Activated T-helper 1 cell treated with anti-CD3 and anti-CD28 coated beads, Interleukin-2, amount 50 U/mL, for 16 hours (primary cell): ENCODE data around the gene TENM3.

Experiments
- DNase-seq, 2 donors: peaks; one replicate each; pipeline ENCODE4 v3.0.0-alpha.2; 2020; ENCODE audit warnings: low read depth in 1 of 2, low spot score in 1 of 2

The TENM3 gene

DNA sequence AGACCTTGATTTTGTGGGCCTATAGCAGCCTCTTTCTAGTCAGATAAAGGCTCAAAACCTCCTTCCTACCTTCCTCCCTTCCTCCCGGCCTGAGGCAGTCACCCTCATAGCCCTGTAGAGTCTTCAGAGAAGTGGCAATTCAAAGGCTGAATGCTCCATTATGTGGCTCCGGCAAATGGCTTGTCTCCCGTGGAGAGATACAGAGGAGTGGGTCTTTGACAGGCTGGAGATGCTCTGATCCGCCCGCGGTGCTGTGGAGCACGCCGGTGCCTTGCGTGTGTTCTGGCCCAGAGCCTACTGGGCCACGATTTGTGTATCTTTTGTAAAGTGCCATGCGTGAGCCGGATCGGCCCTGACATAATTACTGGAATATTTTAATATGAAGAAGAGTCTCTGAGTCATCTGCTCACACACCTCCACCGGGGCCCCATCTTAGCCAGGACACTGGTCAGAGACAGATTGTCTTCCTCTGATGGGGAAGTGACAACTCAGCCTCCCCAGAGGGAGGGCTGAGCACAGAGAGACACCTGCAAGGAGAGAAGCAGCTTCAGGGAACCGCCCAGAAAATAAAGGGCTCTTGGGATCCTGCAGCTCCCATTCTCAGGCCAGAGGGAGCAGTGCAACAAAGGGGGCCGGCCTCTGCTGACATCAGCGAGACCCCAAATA lies 585.3 kb downstream of the TENM3 start:
- no peak for DNase-seq

DNA sequence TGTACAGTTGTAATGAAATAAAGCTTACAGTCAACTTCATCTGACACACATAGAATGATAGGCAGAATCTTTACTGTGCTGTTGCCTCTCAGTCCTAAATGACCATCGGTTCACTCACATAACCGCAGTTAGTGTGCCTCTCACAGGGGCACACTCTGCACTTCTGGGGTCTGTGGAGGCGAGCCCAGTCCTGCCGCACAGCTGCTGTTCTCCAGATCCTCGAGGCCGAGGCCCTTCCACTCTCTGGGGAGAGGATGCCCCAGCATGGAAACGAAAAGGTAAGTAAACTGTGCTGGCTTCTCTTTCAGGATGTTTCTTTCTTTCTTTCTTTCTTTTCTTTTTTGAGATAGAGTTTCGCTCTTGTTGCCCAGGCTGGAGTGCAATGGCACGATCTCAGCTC lies 586.0 kb downstream of the TENM3 start:
- DNase-seq = no peak

DNA sequence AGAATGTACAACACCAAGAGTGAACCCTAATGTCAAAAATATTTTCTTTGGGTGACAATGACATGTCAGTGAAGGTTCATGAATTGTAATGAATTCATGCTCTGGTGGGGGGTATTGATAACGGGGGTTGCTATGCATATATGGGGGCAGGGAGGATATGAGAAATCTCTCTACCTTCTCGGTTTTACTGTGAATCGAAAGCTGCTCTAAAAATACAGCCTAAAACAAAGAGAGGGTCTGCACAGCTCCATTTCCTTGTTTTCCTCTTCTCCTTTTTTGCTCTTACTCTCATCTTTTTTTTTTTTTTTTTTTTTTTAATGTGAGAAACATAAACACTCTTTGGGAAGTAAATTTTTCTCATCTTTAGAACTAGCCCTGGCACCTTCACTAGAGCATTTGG lies 588.2 kb downstream of the TENM3 start:
- no peak for DNase-seq

DNA sequence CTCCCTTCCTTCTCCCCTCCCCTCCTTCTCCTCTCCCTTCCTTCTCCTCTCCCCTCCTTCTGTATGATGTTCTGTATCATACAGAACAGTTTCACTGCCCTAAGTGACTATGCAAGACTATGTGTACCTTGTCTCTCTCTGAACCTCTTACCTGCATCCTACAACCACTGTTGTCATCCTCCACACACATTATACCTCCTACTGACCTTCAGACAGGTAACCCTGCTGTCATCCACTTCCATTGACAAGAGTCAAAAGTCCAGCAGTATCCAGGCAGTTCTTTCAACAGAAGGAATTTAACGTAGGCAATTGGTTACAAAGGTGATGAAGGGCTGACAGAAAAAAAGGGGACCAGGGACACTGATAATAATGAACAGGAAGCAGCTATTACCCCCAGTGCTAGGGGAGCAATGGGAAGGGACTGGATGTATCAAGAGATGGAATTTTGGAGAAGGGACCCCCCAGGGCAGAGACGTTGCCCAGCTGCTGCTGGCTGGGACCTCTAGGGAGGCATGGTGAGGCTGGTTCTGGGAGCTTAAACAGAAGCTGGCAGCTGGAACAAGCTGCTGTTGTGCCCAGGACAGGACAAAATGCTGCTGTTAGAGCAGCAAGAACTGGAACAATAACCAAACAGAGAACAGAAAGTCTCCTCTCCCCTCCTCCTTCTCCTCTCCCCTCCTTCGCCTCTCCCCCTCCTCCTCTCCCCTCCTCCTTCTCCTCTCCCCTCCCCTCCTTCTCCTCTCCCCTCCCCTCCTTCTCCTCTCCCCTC lies 589.3 kb downstream of the TENM3 start:
- DNase-seq = no peak

DNA sequence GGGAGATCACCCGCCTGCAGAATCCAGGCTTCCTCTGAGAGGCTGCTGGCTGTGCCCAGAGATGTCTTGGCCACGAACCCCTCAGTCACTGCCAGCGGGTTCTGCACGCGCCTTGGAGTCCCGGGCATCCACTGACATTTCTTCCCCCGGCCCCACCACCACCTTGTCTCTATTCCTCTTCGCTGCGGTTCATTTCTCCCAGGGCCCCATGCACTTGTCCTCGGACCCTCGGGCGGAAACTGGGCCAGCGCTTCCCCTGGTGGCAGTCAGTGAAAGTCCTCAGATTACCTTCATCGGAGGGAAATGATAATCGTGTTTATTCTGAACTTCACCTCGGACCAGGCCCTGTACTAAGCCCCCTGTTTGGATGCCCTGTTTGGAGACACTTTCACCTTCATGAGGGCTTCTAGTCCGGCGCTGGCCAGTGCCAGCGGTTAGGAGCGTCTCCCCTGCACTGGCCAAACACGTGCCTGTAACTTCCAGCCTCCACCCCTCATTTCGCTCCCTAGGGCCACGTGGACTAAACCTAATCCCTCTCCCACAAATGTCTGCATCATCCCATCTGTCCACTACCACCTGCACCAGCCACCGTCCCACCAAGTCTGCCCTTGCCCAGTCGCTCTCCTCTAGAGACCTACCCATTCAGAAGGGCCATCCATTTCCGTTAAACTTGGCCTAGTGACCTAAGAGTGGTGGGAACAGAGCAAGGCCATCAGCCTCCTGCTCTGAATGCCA lies 592.0 kb downstream of the TENM3 start:
- no peak for DNase-seq

DNA sequence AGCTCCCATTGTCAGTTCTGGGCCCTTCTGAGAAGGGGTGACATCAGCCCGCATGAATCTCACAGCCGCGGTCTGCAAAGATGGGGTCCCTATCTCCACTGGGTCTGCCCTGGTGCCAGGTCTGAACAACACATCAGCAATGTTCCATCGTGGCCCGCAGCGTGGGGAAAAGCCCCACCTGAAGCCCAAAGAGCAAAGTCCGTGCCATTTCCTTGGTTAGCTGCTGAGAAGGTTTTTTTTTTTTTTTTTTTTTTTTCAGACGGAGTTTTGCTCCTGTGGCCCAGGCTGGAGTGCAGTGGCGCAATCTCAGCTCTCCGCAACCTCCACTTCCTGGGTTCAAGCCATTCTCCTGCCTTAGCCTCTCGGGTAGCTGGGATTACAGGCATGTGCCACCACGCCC lies 594.6 kb downstream of the TENM3 start:
- DNase-seq = no peak

DNA sequence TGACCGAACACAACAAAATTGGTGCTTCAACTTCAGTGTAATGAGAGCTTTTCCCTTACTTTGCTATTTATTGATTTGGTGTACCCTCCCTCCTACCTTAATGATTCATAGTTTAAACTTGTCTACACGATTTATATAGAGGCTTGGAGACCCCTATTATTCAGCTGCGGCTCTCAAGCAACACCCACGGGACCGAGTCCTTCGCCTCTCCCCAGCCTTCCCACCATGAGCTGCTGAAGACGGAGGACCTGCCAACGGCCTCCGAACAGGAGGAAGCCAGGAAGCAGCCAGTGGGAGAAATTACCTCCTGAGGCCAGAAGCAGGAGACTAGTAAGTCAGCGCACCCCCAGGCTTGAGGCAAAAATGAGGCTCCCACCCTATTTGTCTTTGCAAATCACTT lies 595.3 kb downstream of the TENM3 start:
- DNase-seq = no peak

DNA sequence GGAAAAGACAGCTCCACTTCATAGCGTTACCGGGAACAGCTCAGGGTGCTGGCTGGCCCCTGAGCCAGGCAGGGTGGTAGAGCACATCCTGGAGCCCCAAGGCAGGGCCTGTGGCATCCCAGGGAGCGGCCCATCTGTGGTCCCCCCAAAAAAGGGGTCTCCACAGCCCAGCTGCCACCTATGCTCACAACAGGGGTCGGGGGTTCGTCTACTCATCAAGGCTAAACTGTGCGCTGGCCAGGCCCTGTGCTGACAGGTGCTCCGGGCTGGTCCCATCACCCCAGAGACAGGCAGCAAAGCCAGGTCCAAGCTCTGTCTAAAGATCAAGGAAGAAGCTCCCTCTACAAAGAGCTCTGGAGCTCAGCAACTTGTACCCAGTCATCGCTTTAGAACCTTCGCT lies 596.1 kb downstream of the TENM3 start:
- no peak for DNase-seq

DNA sequence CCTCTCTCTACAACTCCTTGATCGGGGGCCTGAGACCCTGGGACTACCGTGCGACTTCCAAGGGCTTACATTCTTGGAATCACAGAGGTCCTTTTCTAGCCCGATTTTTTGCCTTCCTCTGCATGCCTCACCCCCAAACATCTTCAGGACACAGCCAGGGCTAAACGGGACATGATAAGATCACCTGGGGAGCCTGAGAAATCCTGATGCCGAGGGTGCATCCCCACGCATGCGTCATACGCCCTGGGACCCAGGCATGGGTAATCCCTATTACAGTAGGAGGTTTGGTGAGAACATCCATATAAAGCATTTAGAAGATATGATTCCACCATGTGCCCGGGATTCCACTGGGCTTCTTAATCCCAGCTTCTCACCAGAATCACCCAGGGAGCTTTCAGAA lies 596.9 kb downstream of the TENM3 start:
- DNase-seq = no peak

DNA sequence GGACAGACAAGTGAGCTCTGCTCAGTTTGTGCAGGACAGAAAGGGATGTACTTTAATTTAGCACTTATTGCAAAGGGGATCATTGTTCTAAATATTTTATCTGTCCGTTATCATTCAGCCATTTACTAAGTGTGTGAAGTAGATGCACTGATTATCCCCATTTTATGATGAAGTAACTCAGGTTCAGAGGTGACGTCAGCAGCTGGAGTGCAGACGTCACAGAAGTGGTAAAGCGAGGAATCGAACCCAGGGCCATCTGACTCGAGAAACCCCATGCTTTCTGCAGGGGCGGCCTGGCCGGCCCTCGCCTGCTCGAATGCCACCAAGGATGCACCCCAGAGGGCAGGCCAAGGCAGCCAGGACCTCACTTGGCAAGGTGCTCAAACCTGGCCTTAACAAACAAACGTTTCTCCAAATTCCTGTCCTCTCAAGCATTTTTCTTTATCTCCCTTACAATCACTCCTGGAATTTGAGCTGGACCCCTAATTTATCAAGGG lies 599.0 kb downstream of the TENM3 start:
- no peak for DNase-seq

DNA sequence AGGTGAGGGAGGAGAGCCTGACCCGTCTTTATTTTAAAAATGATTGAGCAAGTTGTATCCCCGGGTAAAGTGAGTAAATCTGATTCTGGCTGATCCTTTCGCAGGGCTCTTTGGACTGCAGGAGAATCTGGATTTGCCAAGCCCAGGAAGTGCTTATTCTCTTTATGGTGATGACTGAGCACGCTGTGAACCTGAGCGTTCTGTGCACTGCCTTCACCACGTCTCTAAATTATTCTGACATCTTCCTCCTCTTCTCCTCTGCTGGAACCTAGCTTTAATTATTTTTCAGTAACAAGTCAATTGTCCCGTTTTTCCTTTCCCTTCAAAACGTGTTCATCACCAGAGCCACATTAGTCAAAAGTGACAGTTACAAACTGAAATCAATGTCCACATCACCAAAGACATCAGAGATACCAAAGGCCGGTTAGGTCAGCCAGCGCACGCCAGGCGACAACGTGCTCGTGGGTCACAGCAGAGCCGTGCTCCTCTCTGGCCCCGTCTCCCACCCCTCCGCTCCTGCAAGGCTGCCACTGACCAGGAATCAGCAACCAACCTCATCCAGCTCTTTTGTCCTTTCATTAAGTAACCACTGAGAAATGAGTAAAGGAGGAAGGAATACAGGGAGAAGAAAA lies 599.7 kb downstream of the TENM3 start:
- DNase-seq = no peak

DNA sequence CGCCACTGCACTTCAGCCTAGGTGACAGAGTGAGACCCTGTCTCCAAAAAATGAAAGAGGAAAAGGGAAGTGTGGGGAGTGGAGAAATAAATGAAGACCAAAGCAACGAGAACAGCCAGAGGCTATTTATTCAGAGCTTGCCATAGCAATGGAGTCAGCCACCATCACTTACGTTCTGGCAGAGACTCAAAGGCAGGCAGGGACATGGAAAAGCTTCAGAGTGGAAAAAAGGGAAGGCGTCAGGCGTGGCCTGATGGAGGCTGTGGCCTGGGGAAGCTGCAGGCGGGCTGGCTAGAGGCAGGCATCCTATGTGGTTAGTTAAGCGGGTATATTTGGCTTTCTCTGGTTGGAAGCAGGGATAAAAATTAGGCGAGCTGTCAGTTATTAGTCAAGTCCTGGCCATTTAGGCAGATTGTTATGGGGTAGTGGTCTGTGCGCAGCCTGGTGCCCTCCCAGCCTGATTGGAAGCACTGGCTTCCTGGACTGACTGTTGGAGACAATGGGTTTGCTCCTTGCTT lies 600.7 kb downstream of the TENM3 start:
- no peak for DNase-seq

DNA sequence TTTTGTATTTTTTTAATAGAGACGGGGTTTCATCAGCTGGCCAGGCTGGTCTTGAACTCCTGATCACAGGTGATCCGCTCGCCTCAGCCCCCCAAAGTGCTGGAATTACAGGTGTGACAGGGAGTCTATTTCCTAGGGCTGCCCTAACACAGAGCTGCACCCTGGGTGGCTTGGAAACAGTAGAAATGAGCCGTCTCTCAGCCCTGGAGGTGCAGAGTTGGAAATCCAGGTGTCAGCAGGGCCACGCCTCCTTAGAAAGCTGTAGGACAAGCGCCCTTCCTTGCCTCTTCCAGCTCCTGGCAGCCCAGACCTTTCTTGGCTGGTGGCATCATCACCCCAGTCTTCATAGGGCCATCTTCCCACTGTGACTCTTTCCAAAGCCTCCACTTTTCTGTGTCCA lies 602.4 kb downstream of the TENM3 start:
- no peak for DNase-seq

DNA sequence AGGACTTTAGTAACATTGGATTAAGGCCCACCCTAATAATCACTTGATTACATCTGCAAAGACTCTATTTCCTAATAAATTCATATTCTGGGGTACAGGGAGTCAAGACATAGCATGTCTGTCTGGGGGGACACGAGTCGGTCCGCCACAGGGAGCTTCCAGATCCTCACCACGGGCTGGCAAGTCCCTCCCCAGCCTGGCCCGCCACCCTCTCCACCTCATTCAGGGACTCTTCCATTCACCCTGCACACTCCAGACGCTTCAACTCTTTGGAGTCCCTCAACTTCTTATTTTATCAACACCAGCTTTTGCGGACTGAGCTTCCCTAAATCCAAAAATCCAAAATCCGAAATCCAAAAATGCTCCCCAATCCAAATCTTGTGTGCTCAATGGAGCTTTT lies 602.8 kb downstream of the TENM3 start:
- DNase-seq = no peak

DNA sequence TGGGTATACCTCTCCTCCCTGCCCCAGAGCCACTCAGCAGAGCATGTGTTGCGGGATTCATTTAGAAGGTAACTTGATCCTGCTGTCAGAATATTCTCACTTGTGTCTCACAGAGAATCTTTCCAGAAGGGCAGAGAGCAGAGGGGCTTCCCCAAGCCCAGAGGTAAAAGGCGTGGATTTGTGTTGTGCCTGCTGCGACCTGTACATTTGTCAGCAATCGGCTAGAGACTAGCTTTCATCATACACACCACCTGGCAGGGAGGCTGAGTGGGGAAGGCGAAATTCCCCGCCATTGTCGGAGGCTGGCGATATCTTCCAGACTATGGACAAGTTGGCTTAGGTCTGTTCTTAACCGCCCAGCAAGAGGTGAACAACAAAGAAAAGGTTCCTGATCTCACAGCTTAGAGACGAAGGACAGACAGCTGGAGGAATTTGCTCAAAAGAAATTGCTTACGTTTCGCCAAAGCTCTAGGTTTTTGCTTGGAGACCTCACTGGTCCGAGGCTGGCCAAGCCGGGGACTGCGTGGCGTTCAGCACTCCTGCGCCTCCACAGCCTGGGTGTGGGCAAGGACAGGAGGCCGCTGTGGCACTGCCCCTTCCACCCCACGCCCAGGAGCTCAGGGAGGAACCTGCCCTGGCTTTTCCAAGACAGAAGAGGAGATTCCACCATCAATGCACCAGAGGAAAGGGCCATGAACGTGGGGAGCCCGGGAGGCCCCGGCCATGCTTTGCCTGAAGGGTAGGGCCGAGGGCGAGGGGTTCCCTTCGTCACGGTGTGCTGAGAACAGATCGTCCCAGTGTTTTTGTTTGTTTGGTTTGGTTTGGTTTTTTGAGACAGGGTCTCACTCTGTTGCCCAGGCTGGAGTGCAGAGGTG lies 604.6 kb downstream of the TENM3 start:
- no peak for DNase-seq

DNA sequence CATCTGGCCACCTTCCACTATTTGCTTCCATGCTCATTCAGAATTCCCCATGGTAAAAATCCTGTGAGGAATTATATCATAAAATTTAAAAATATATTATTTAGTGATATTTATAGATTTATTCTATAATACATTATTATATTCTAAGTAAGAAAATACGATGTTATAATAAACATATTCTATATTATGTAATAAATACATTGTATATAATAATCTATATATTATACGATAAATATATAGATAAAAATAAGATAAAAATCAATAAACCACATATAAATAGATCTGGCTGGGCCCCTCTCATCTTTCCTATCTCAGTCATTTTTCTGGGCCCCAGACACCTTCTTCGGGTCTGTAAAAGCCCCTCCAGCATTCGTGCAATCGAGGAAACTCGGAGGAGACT lies 605.5 kb downstream of the TENM3 start:
- no peak for DNase-seq
